Activated B cell treated with CpG ODN at 0.5 μM for 24 hours (primary cell): Measurements from ENCODE around the gene CHORDC1. TPM values are rescaled to one million over a fixed set of nuclear protein-coding genes. Genes with fewer than 3 reads are reported as not detected.
"Not testable (repeated sequence)": the region's sequence is repeated elsewhere in the genome, so short reads cannot be mapped to it uniquely, and the experiment has no call there.

ENCODE experiments used
- ATAC-seq: fragments of 200-7000 bp; cut with Tn5 transposase; one replicate; pipeline ENCODE4 v1.10.0; 2021; ENCODE audit warnings: low read depth, mild to moderate bottlenecking, moderate library complexity
- CTCF ChIA-PET: fragments of 350-600 bp; sonication (Branson Sonifier 250); formaldehyde crosslinking; loops from one replicate; lab custom pipeline; 2021; ENCODE audit warnings: antibody characterized with exemption; lab: Charles Lee
- POLR2A ChIA-PET: fragments of 350-600 bp; sonication (Branson Sonifier 250); formaldehyde crosslinking; loops from one replicate; lab custom pipeline; 2021; ENCODE audit warnings: antibody characterized with exemption; lab: Charles Lee
- DNase-seq: peaks from one replicate; pipeline ENCODE4 v3.0.0; 2022
- H3K27ac Mint-ChIP-seq: one replicate; pipeline ENCODE4 v1.8.0; 2020; ENCODE audit warnings: mixed read lengths
- H3K27me3 Mint-ChIP-seq: one replicate; pipeline ENCODE4 v1.8.0; 2021; ENCODE audit warnings: mixed read lengths
- H3K36me3 Mint-ChIP-seq: one replicate; pipeline ENCODE4 v1.8.0; 2021; ENCODE audit warnings: low read depth, mixed read lengths
- H3K4me1 Mint-ChIP-seq: one replicate; pipeline ENCODE4 v1.8.0; 2021; ENCODE audit warnings: mixed read lengths
- H3K4me3 Mint-ChIP-seq: one replicate; pipeline ENCODE4 v1.8.0; 2020; ENCODE audit warnings: mild to moderate bottlenecking, mixed read lengths
- H3K9me3 Mint-ChIP-seq: one replicate; pipeline ENCODE4 v1.8.0; 2020; ENCODE audit warnings: mixed read lengths
- intact Hi-C: fragments of 100-400 bp; cut with micrococcal nuclease; formaldehyde crosslinking; loops from one replicate; pipeline ENCODE4 v1.15.1; 2024
- total RNA-seq: library from RNA; stranded (reverse); gene quantifications from 2 replicates; pipeline ENCODE4 v1.2.3, GENCODE V29; 2022
- TF ChIP-seq, protein P1 (sequence below): fragments of 200-600 bp; IDR thresholded peaks from one replicate; pipeline ENCODE4 v1.8.0; 2022; ENCODE audit warnings: antibody characterized with exemption, mild to moderate bottlenecking

CHORDC1 gene
- total RNA-seq, 1 donor from 2014 or later = 63.4 TPM

DNA sequence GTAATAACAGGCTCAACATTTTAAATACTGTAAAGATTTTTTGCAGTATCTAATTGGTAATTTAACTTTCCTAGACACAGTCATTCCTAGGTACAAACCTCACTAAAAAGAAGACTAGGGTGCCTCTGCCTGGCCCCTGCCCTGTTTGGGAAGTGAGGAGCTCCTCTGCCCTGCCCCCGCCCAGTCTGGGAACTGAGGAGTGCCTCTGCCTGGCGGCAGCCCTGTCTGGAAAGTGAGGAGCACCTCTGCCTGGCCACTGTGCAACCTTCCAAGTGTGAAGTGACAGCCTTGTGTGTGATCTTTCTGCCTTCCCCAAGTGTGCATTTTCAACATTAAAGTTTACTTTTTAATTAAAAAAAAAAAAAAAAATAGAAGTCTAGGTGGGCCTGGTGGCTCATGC, 4.2 kb downstream of the CHORDC1 start:
- ATAC-seq = no peak
- Mint-ChIP-seq H3K27ac (no peak overlapping the region), H3K27me3 (no peaks in the 10 kb centered on the region), H3K36me3 (peaks cover 58% of the 10 kb centered on the region), H3K4me3 (no peak overlapping the region), H3K4me1 (peaks cover 49% of the 10 kb centered on the region), H3K9me3 (no peaks in the 10 kb centered on the region)
- no peak for DNase-seq
- ChIA-PET POLR2A (no interaction called here), CTCF (interaction anchor here (1.4 kb wide), 1 partner anchor 13 kb away, joined by 3 read pairs; no protein-coding TSS in a partner anchor)
- intact Hi-C loops = no loop called here
- TF ChIP-seq, protein P1, sequence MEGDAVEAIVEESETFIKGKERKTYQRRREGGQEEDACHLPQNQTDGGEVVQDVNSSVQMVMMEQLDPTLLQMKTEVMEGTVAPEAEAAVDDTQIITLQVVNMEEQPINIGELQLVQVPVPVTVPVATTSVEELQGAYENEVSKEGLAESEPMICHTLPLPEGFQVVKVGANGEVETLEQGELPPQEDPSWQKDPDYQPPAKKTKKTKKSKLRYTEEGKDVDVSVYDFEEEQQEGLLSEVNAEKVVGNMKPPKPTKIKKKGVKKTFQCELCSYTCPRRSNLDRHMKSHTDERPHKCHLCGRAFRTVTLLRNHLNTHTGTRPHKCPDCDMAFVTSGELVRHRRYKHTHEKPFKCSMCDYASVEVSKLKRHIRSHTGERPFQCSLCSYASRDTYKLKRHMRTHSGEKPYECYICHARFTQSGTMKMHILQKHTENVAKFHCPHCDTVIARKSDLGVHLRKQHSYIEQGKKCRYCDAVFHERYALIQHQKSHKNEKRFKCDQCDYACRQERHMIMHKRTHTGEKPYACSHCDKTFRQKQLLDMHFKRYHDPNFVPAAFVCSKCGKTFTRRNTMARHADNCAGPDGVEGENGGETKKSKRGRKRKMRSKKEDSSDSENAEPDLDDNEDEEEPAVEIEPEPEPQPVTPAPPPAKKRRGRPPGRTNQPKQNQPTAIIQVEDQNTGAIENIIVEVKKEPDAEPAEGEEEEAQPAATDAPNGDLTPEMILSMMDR = no peak

DNA sequence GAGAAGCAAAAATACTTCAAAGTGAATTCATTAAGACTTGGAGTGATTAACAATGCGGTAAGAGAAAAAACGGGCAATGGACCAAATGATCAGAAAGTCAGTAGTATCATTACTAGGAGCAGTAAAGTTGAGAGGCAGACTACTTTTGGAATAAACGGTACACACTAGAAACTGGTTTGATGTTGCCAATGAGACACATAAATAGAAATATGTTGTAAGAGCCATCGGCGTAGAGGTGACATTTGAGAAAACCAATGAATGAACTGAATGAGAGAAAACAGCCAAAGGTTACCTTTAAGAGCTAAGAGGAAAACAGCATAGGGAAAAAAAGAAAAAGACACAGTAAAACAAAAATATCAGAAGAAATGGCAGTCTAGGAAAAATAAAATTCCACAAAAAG, 6.2 kb downstream of the CHORDC1 start:
- H3K4me3 Mint-ChIP-seq = no peak overlapping the region
- ChIA-PET POLR2A (no interaction called here), CTCF (no interaction called here)
- TF ChIP-seq, protein P1 = no peak
- no peaks in the 10 kb centered on the region for H3K9me3 Mint-ChIP-seq
- no peaks in the 10 kb centered on the region for H3K27me3 Mint-ChIP-seq
- ATAC-seq = no peak
- H3K36me3 Mint-ChIP-seq = peaks cover 54% of the 10 kb centered on the region
- H3K4me1 Mint-ChIP-seq = peaks cover 38% of the 10 kb centered on the region
- intact Hi-C loops = no loop called here
- H3K27ac Mint-ChIP-seq = peak overlapping the region; percentile 13
- DNase-seq = no peak

DNA sequence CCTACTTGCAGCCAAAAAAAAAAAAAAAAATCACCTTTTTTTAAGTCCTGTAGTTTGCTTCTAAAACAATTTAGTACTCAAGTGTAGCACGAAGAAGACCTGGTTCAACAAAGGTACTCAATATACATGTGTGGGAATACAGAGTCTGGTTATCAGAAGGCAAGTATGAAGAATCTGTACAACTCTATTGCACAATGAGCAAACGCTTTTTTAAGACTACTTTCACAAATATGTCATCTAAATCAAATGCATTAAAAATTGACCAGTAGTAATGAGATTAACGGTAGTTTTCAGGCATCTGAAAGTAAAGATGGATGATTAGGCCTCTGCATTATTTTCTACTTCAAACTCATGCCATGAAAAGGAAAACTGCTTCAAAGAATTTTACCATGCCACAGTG, 9.5 kb downstream of the CHORDC1 start:
- TF ChIP-seq, protein P1 = no peak
- Mint-ChIP-seq H3K4me1 (peaks cover 8% of the 10 kb centered on the region), H3K27ac (no peak overlapping the region), H3K36me3 (peaks cover 65% of the 10 kb centered on the region), H3K4me3 (no peak overlapping the region), H3K27me3 (no peaks in the 10 kb centered on the region), H3K9me3 (no peaks in the 10 kb centered on the region)
- intact Hi-C loops = no loop called here
- POLR2A ChIA-PET = no interaction called here
- ATAC-seq (no peak), DNase-seq (no peak)
- CTCF ChIA-PET = interaction anchor here (0.9 kb wide), 1 partner anchor 8 kb away, joined by 6 read pairs; no protein-coding TSS in a partner anchor

DNA sequence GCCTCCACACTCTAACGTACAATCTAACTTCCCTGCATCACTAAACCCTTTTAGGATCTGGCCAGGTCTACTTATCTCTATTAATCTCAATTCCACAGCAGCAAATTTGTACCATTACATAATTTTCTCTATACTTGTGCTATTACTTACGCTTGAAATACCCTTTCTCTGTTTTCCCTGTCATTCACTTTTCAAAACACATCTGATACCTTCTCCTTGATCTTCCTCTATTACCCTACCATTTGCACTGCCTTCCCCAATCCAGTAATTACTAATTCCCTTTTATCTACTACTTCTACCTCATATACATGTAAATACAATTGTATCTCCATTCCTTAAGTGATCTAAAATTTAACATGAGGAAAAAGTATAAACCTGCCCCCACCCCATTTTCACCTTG, 14.0 kb downstream of the CHORDC1 start:
- H3K27ac Mint-ChIP-seq = no peak overlapping the region
- intact Hi-C loops = no loop called here

DNA sequence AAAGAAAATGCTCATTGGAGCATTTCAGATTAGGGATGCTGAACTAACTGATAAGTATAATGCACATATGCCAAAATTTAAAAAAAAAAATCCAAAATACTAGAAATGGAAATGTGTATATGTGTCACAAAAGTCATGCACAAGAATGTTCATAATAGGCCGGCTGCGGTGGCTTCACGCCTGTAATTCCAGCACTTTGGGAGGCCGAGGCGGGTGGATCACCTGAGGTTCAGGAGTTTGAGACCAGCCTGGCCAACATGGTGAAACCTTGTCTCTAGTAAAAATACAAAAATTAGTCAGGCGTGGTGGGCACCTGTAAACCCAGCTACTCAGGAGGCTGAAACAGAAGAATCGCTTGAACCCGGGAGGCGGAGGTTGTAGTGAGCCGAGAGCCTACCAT, 14.9 kb downstream of the CHORDC1 start:
- CTCF ChIA-PET, H3K27me3 Mint-ChIP-seq, DNase-seq, ATAC-seq, H3K27ac Mint-ChIP-seq, H3K9me3 Mint-ChIP-seq, H3K4me1 Mint-ChIP-seq, H3K4me3 Mint-ChIP-seq, POLR2A ChIA-PET, intact Hi-C loops: not testable (repeated sequence)
- peaks cover 70% of the 10 kb centered on the region for H3K36me3 Mint-ChIP-seq

More for the DNA sequence above, 14.0 kb downstream of the CHORDC1 start:
- CTCF ChIA-PET = no interaction called here
- DNase-seq (no peak), ATAC-seq (no peak)
- H3K27me3 Mint-ChIP-seq = no peaks in the 10 kb centered on the region
- POLR2A ChIA-PET = no interaction called here
- H3K4me1 Mint-ChIP-seq = no peaks in the 10 kb centered on the region
- no peak overlapping the region for H3K4me3 Mint-ChIP-seq
- H3K9me3 Mint-ChIP-seq = no peaks in the 10 kb centered on the region
- TF ChIP-seq, protein P1 = no peak
- H3K36me3 Mint-ChIP-seq = peaks cover 70% of the 10 kb centered on the region
